C4-2B (cell line): ENCODE data around the gene SIK3.

ENCODE experiments used
- ZFX ChIP-seq: fragments of 450-650 bp; IDR thresholded peaks from 2 replicates; pipeline ENCODE4 v1.6.1; 2017
- TF ChIP-seq, protein P1 (sequence below): fragments of 450-650 bp; conservative IDR thresholded peaks from 2 replicates; pipeline ENCODE4 v1.5.1; 2017; ENCODE audit warnings: mild to moderate bottlenecking

GRCh38 chr11:116862185-116862584 lies 236.0 kb downstream of the SIK3 start:
- TF ChIP-seq, protein P1, sequence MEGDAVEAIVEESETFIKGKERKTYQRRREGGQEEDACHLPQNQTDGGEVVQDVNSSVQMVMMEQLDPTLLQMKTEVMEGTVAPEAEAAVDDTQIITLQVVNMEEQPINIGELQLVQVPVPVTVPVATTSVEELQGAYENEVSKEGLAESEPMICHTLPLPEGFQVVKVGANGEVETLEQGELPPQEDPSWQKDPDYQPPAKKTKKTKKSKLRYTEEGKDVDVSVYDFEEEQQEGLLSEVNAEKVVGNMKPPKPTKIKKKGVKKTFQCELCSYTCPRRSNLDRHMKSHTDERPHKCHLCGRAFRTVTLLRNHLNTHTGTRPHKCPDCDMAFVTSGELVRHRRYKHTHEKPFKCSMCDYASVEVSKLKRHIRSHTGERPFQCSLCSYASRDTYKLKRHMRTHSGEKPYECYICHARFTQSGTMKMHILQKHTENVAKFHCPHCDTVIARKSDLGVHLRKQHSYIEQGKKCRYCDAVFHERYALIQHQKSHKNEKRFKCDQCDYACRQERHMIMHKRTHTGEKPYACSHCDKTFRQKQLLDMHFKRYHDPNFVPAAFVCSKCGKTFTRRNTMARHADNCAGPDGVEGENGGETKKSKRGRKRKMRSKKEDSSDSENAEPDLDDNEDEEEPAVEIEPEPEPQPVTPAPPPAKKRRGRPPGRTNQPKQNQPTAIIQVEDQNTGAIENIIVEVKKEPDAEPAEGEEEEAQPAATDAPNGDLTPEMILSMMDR = no peak
- TF ChIP-seq ZFX = no peak
